ENCODE measurements around the gene ARMH4.

DNA sequence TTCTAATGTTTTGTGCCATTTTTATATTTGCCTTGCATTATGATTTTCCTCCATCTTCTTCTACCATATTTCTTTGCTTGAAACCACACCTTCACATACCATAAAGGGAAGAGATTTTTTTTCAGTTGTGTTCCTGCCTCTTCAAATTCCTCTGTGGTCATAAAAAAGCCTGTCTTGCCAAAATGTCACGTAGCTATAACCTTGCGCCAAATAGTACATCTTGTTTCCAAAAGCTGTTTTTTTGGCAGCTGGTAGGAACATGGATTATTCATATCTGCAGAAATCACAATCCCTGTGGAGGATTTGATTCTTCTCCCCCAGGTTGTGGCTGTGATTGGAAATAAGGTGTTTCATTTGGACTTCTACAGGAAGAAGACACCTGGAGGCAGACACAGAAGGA lies 152.5 kb downstream of the ARMH4 start:
- TF ChIP-seq POLR2A (IDR thresholded peaks at IDR 0.05), result no peak
- TF ChIP-seq, protein P1, sequence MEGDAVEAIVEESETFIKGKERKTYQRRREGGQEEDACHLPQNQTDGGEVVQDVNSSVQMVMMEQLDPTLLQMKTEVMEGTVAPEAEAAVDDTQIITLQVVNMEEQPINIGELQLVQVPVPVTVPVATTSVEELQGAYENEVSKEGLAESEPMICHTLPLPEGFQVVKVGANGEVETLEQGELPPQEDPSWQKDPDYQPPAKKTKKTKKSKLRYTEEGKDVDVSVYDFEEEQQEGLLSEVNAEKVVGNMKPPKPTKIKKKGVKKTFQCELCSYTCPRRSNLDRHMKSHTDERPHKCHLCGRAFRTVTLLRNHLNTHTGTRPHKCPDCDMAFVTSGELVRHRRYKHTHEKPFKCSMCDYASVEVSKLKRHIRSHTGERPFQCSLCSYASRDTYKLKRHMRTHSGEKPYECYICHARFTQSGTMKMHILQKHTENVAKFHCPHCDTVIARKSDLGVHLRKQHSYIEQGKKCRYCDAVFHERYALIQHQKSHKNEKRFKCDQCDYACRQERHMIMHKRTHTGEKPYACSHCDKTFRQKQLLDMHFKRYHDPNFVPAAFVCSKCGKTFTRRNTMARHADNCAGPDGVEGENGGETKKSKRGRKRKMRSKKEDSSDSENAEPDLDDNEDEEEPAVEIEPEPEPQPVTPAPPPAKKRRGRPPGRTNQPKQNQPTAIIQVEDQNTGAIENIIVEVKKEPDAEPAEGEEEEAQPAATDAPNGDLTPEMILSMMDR (IDR thresholded peaks at IDR 0.05), result no peak

Measured in ovary (tissue), 3 donors.